H9 (cell line): Measurements from ENCODE around the gene SH3GL1. TPM values are rescaled to one million over a fixed set of nuclear protein-coding genes. Genes with fewer than 3 reads are reported as not detected.

Source experiments
- DNase-seq: peaks from one replicate; pipeline ENCODE4 v3.0.0-alpha.2; 2017
- H2AFZ ChIP-seq: one replicate; pipeline ENCODE4 v1.6.1; 2013; ENCODE audit warnings: mild to moderate bottlenecking, low read length, control low read depth, moderate library complexity
- H2AK5ac ChIP-seq: 2 replicates; pipeline ENCODE4 v1.6.1; 2013; ENCODE audit warnings: low read length, control low read depth, mixed read lengths; ENCODE audit not compliant: insufficient read length
- H2BK120ac ChIP-seq: one replicate; pipeline ENCODE4 v1.6.1; 2013; ENCODE audit warnings: low read depth, mild to moderate bottlenecking, low read length, control low read depth, inconsistent platforms; ENCODE audit not compliant: poor library complexity, severe bottlenecking
- H2BK12ac ChIP-seq: 2 replicates; pipeline ENCODE4 v1.6.1; 2013; ENCODE audit warnings: low read length, control low read depth, mixed read lengths, low read depth; ENCODE audit not compliant: insufficient read length
- H2BK15ac ChIP-seq: 2 replicates; pipeline ENCODE4 v1.6.1; 2013; ENCODE audit warnings: low read depth, low read length, control low read depth
- H2BK20ac ChIP-seq: one replicate; pipeline ENCODE4 v1.6.1; 2013; ENCODE audit warnings: low read depth, mild to moderate bottlenecking, low read length, control low read depth, inconsistent platforms; ENCODE audit not compliant: poor library complexity, severe bottlenecking
- H2BK5ac ChIP-seq: 2 replicates; pipeline ENCODE4 v1.6.1; 2013; ENCODE audit warnings: low read length, control low read depth, mixed read lengths; ENCODE audit not compliant: insufficient read length
- H3K14ac ChIP-seq: 2 replicates; pipeline ENCODE4 v1.6.1; 2013; ENCODE audit warnings: low read length, control low read depth; ENCODE audit not compliant: insufficient read depth
- H3K18ac ChIP-seq: 2 replicates; pipeline ENCODE4 v1.6.1; 2013; ENCODE audit warnings: low read depth, mild to moderate bottlenecking, mixed read lengths, low read length, control low read depth; ENCODE audit not compliant: insufficient read length
- H3K23ac ChIP-seq: 2 replicates; pipeline ENCODE4 v1.6.1; 2013; ENCODE audit warnings: low read length, control low read depth, mixed read lengths, low read depth; ENCODE audit not compliant: insufficient read length
- H3K23me2 ChIP-seq: 2 replicates; pipeline ENCODE4 v1.6.1; 2013; ENCODE audit warnings: low read depth, mild to moderate bottlenecking, mixed read lengths, low read length, control low read depth; ENCODE audit not compliant: insufficient read length, poor library complexity, severe bottlenecking
- H3K27ac ChIP-seq: 2 replicates; pipeline ENCODE4 v1.5.1; 2013; ENCODE audit warnings: low read length, control low read depth, mixed read lengths, low read depth; ENCODE audit not compliant: insufficient read length
- H3K27me3 ChIP-seq: 2 replicates; pipeline ENCODE4 v1.6.1; 2013; ENCODE audit warnings: low read length, control low read depth, inconsistent platforms; ENCODE audit not compliant: insufficient read depth
- H3K4ac ChIP-seq: 2 replicates; pipeline ENCODE4 v1.6.1; 2013; ENCODE audit warnings: low read depth, mild to moderate bottlenecking, control low read depth, inconsistent platforms, low read length, moderate library complexity
- H3K4me1 ChIP-seq: 2 replicates; pipeline ENCODE4 v1.6.1; 2013; ENCODE audit warnings: low read length, control low read depth, inconsistent platforms; ENCODE audit not compliant: insufficient read depth
- H3K4me2 ChIP-seq: 2 replicates; pipeline ENCODE4 v1.6.1; 2013; ENCODE audit warnings: low read length, control low read depth, mixed read lengths; ENCODE audit not compliant: insufficient read length, insufficient read depth
- H3K56ac ChIP-seq: 2 replicates; pipeline ENCODE4 v1.6.1; 2013; ENCODE audit warnings: low read depth, mild to moderate bottlenecking, mixed read lengths, low read length, control low read depth; ENCODE audit not compliant: insufficient read length
- H3K79me1 ChIP-seq: 2 replicates; pipeline ENCODE4 v1.6.1; 2013; ENCODE audit warnings: low read depth, mild to moderate bottlenecking, moderate library complexity, low read length, control low read depth, inconsistent platforms; ENCODE audit not compliant: insufficient read depth, poor library complexity, severe bottlenecking
- H3K79me2 ChIP-seq: 2 replicates; pipeline ENCODE4 v1.6.1; 2013; ENCODE audit warnings: low read length, control low read depth, inconsistent platforms; ENCODE audit not compliant: insufficient read depth
- H3K9ac ChIP-seq: 2 replicates; pipeline ENCODE4 v1.6.1; 2013; ENCODE audit warnings: low read length, control low read depth, mixed read lengths; ENCODE audit not compliant: insufficient read length; ENCODE audit errors: extremely low read depth
- H3K9me3 ChIP-seq: one replicate; pipeline ENCODE4 v1.6.1; 2013; ENCODE audit warnings: low read depth, low read length, inconsistent platforms; ENCODE audit not compliant: control insufficient read depth
- H3T11ph ChIP-seq: one replicate; pipeline ENCODE4 v1.6.1; 2013; ENCODE audit warnings: mild to moderate bottlenecking, low read length, control low read depth, inconsistent platforms
- H4K20me1 ChIP-seq: one replicate; pipeline ENCODE4 v1.6.1; 2013; ENCODE audit not compliant: control insufficient read depth, insufficient read length, insufficient read depth
- H4K5ac ChIP-seq: 2 replicates; pipeline ENCODE4 v1.6.1; 2013; ENCODE audit warnings: low read depth, mild to moderate bottlenecking, mixed read lengths, low read length, control low read depth; ENCODE audit not compliant: insufficient read length
- H4K8ac ChIP-seq: replicated peaks from 2 replicates; pipeline ENCODE4 v1.6.1; 2013; ENCODE audit warnings: low read length, control low read depth, mixed read lengths, low read depth; ENCODE audit not compliant: insufficient read length
- H4K91ac ChIP-seq: 2 replicates; pipeline ENCODE4 v1.6.1; 2013; ENCODE audit warnings: low read depth, mild to moderate bottlenecking, moderate library complexity, mixed read lengths, low read length, control low read depth; ENCODE audit not compliant: insufficient read length
- H3K27ac Mint-ChIP-seq, 3 experiments: 2 replicates in 2 of 3; 3 replicates in 1 of 3; pipeline ENCODE4 v1.8.0; 2020 to 2021; ENCODE audit warnings: mixed read lengths in 3 of 3, mild to moderate bottlenecking in 1 of 3, moderate library complexity in 1 of 3
- H3K27me3 Mint-ChIP-seq: 2 replicates; pipeline ENCODE4 v1.8.0; 2021; ENCODE audit warnings: low read depth, mild to moderate bottlenecking, moderate library complexity, mixed read lengths
- H3K36me3 Mint-ChIP-seq, 3 experiments: 2 replicates in 2 of 3; 3 replicates in 1 of 3; pipeline ENCODE4 v1.8.0; 2020 to 2021; ENCODE audit warnings: low read depth in 3 of 3, mixed read lengths in 3 of 3; ENCODE audit not compliant: insufficient read depth in 1 of 3
- H3K4me1 Mint-ChIP-seq, 2 experiments: 2 replicates each; pipeline ENCODE4 v1.8.0; 2020; ENCODE audit warnings: mixed read lengths in 2 of 2
- H3K4me3 Mint-ChIP-seq, 2 experiments: 2 replicates in 1 of 2; 3 replicates in 1 of 2; pipeline ENCODE4 v1.8.0; 2020 to 2021; ENCODE audit warnings: mild to moderate bottlenecking in 2 of 2, mixed read lengths in 2 of 2, moderate library complexity in 1 of 2
- H3K9me3 Mint-ChIP-seq, 2 experiments: 2 replicates in 1 of 2; 3 replicates in 1 of 2; pipeline ENCODE4 v1.8.0; 2020; ENCODE audit warnings: mild to moderate bottlenecking in 2 of 2, mixed read lengths in 2 of 2, moderate library complexity in 1 of 2
- WGBS: extraction: QIAGEN DNeasy Blood & Tissue Kit; methylation state at CpG from one replicate; pipeline ENCODE4 v1.1.7; 2013; ENCODE audit warnings: missing lambda C conversion rate, low lambda C conversion rate, mixed read lengths; ENCODE audit not compliant: insufficient read length; ENCODE audit errors: extremely low coverage; 5-methylcytosine and 5-hydroxymethylcytosine counted together
- total RNA-seq: library from RNA; stranded (reverse); gene quantifications from 2 replicates; pipeline ENCODE4 v1.2.1, GENCODE V29; 2021
- TF ChIP-seq, protein P1 (sequence below): fragments of 200-600 bp; sonication (generic); conservative IDR thresholded peaks from 3 replicates; pipeline ENCODE4 v1.8.0; 2021; ENCODE audit warnings: antibody characterized with exemption, mild to moderate bottlenecking

SH3GL1 gene
- total RNA-seq, 1 experiment from 2014 or later, result 85.5 TPM

DNA sequence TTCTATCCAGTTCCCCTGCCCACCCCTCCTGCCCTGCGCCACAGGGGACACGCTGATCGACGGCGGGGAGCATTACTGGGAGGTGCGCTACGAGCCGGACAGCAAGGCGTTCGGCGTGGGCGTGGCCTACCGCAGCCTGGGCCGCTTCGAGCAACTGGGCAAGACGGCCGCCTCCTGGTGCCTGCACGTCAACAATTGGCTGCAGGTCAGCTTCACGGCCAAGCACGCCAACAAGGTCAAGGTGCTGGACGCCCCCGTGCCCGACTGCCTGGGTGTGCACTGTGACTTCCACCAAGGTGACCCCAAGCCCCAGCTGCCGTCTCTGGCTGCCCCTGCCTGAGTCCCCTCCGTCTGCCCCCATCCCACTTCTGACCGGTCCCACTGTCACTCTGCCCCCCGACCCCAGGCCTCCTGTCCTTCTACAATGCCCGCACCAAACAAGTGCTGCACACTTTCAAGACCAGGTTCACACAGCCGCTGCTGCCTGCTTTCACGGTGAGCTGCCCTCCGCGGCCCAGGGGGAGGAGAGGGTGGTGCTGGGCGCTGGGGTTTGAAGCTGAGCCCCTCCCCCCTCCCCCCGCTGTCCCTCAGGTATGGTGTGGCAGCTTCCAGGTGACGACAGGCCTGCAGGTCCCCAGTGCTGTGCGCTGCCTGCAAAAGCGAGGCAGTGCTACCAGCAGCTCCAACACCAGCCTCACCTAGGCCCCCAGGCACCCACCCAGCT is 77.2 kb downstream of the SH3GL1 start:
- no peak overlapping the region for H2BK20ac ChIP-seq
- no peak for DNase-seq
- no peak overlapping the region for H4K8ac ChIP-seq
- H4K20me1 ChIP-seq, result no peaks in the 10 kb centered on the region
- H3K14ac ChIP-seq, result no peak overlapping the region; the same call in 1 of the 2 replicates
- Mint-ChIP-seq H3K4me3 (no peak overlapping the region), H3K27me3 (peaks cover 2% of the 10 kb centered on the region), H3K4me1 (peaks cover 10 to 11% of the 10 kb centered on the region in 2 experiments), H3K27ac (no peak overlapping the region), H3K9me3 (peaks cover 29 to 31% of the 10 kb centered on the region in 2 experiments), H3K36me3 (peaks cover 36 to 54% (median 38%) of the 10 kb centered on the region in 3 experiments)
- no peak overlapping the region for H2BK120ac ChIP-seq
- H4K5ac ChIP-seq, result no peak overlapping the region
- no peak overlapping the region for H3K4me2 ChIP-seq
- H3K79me2 ChIP-seq, result no peaks in the 10 kb centered on the region
- peaks cover 2% of the 10 kb centered on the region; the same call in 1 of the 2 replicates for H3K4me1 ChIP-seq
- H2AFZ ChIP-seq, result no peak overlapping the region
- H3T11ph ChIP-seq, result no peak overlapping the region
- H3K56ac ChIP-seq, result no peak overlapping the region
- no CpG with 5 or more reads among the region's 37 CpGs for WGBS
- no peak overlapping the region for H3K9ac ChIP-seq
- no peaks in the 10 kb centered on the region for H3K27me3 ChIP-seq
- no peak overlapping the region for H3K18ac ChIP-seq
- no peak overlapping the region for H3K23ac ChIP-seq
- peaks cover 9% of the 10 kb centered on the region for H3K23me2 ChIP-seq
- no peak overlapping the region for H2BK15ac ChIP-seq
- H3K79me1 ChIP-seq, result no peaks in the 10 kb centered on the region
- TF ChIP-seq, protein P1, sequence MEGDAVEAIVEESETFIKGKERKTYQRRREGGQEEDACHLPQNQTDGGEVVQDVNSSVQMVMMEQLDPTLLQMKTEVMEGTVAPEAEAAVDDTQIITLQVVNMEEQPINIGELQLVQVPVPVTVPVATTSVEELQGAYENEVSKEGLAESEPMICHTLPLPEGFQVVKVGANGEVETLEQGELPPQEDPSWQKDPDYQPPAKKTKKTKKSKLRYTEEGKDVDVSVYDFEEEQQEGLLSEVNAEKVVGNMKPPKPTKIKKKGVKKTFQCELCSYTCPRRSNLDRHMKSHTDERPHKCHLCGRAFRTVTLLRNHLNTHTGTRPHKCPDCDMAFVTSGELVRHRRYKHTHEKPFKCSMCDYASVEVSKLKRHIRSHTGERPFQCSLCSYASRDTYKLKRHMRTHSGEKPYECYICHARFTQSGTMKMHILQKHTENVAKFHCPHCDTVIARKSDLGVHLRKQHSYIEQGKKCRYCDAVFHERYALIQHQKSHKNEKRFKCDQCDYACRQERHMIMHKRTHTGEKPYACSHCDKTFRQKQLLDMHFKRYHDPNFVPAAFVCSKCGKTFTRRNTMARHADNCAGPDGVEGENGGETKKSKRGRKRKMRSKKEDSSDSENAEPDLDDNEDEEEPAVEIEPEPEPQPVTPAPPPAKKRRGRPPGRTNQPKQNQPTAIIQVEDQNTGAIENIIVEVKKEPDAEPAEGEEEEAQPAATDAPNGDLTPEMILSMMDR, result no peak
- no peak overlapping the region for H2BK12ac ChIP-seq
- H3K27ac ChIP-seq, result no peak overlapping the region
- no peak overlapping the region for H4K91ac ChIP-seq
- no peak overlapping the region for H3K4ac ChIP-seq
- H3K9me3 ChIP-seq, result no peaks in the 10 kb centered on the region
- no peak overlapping the region for H2AK5ac ChIP-seq
- H2BK5ac ChIP-seq, result no peak overlapping the region
